Measurements from ENCODE around the gene ARRB1. TPM values are rescaled to one million over a fixed set of nuclear protein-coding genes. Genes with fewer than 3 reads are reported as not detected.

ARRB1 gene
- total and polyA plus RNA-seq, 9 of the 15 experiments (the other 6 are each of a cell fraction or from before 2014, with no cell fraction given) = 6.6 to 45.4 (median 28.5) TPM

DNA sequence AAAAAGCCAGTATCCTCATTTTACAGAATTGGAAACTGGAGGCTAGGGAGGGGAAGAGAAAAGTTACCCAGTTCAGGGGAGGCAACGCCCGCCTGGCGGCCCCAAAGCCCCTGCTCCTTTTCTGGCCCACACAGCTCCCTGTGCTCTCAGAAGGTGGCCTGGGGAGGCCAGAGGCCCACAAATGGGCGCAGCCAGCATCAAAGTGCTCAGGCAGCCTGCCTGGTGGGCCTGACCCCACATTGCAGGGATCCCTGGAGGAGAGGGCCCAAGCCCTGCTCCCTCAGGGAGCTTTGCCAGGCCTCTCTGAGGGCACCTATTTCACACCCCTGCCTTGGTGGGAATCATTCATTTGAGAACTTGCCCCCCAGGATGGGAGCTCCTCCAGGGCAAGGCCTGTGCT, 42.5 kb downstream of the ARRB1 start (continued):
- TF ChIP-seq, protein P1, sequence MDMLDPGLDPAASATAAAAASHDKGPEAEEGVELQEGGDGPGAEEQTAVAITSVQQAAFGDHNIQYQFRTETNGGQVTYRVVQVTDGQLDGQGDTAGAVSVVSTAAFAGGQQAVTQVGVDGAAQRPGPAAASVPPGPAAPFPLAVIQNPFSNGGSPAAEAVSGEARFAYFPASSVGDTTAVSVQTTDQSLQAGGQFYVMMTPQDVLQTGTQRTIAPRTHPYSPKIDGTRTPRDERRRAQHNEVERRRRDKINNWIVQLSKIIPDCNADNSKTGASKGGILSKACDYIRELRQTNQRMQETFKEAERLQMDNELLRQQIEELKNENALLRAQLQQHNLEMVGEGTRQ (CRISPR knock-in tag; IDR thresholded peaks at IDR 0.05) = no peak

DNA sequence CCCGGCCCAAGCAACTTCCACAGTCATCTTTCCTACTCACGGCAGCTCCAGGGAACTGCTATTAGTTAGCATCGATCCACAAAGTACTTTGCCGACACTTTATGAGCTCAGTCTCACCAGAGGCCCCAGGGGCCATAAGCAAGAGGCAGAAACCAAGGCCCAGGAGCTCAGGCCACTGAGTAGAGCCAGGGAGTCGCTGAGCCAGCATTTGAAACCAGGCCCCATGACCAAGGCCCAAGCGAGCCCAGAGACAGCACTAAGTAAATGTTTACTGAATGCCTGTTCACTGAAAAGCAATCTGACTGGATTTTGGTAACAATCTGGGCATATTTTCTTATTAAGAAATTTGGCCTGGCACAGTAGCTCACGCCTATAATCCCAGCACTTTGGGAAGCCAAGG, 43.3 kb downstream of the ARRB1 start:
- Histone ChIP-seq H3K27me3 (ENCODE audit: control insufficient read depth in 2 of 2, insufficient read depth in 2 of 2, low read length in 2 of 2) (no peaks in the 10 kb centered on the region), H3K79me2 (ENCODE audit: control insufficient read depth, insufficient read depth, low read length) (peaks cover 11% of the 10 kb centered on the region; the same call in 1 of the 3 replicates), H3K4me2 (ENCODE audit: insufficient read depth, low read length) (no peak overlapping the region), H3K9ac (ENCODE audit: insufficient read depth in 1 of 2, low read depth in 2 of 2, low read length in 2 of 2) (no peak overlapping the region), H3K36me3 (ENCODE audit: control insufficient read depth, insufficient read depth, low read length) (peaks cover 15% of the 10 kb centered on the region; the same call in 2 of the 3 replicates), H3K9me1 (ENCODE audit: control insufficient read depth, insufficient read depth, low read length) (no peaks in the 10 kb centered on the region), H3K4me3 (no peak overlapping the region), H3K9me3 (replicated peaks; ENCODE audit: control insufficient read depth, insufficient read depth, low read depth, low read length) (no peaks in the 10 kb centered on the region), H2AFZ (ENCODE audit: low read depth, low read length) (no peak overlapping the region), H3K4me1 (replicated peaks in 1 of 2; ENCODE audit: control insufficient read depth in 2 of 2, insufficient read depth in 2 of 2, low read length in 2 of 2) (peaks cover 4 to 17% of the 10 kb centered on the region in 2 experiments; a peak in 4 of 5 replicates), H3K27ac (ENCODE audit: extremely low read depth, low read depth, low read length) (no peak overlapping the region), H4K20me1 (replicated peaks; ENCODE audit: control insufficient read depth, insufficient read depth, low read length) (peaks cover 6% of the 10 kb centered on the region)
- ChIA-PET POLR2A (interaction anchor here (1.1 kb wide), 1 partner anchor 33 kb away, joined by 3 read pairs; no protein-coding TSS in a partner anchor), CTCF (ENCODE audit: low intra/inter-chr PET ratio) (no interaction called here)
- intact Hi-C loops (cut with micrococcal nuclease) (no loop called here), in situ Hi-C loops (cut with MboI) (no loop called here)
- FAIRE-seq (no peak), ATAC-seq (no peak), DNase-seq (ENCODE audit: extremely low read depth in 1 of 4, low spot score in 3 of 4) (no peak)
- no TSS peak for BruUV-seq (replicated peaks)
- 73% methylated on average over 7 of the region's 7 CpGs for WGBS (ENCODE audit: insufficient coverage, low coverage, missing lambda C conversion rate)
- no peak for TF ChIP-seq TFAM (CRISPR knock-in tag; conservative IDR thresholded peaks at IDR 0.05)
- TF ChIP-seq RHOXF2B (CRISPR knock-in tag; conservative IDR thresholded peaks at IDR 0.05) = no peak
- no peak for TF ChIP-seq SMARCC2 (IDR thresholded peaks at IDR 0.05; ENCODE audit: low read depth)
- TF ChIP-seq BRD4 (IDR thresholded peaks at IDR 0.05) = no peak
- TF ChIP-seq MYNN (IDR thresholded peaks at IDR 0.05) = no peak
- no peak for TF ChIP-seq MYNN (CRISPR knock-in tag; IDR thresholded peaks at IDR 0.05)
- no peak for TF ChIP-seq SRSF1 (IDR thresholded peaks at IDR 0.05; ENCODE audit: low read depth, low read length)
- TF ChIP-seq ZC3H8 (IDR thresholded peaks at IDR 0.05) = no peak
- no peak for TF ChIP-seq POLR2A (conservative IDR thresholded peaks at IDR 0.05)
- no peak for TF ChIP-seq LARP7 (IDR thresholded peaks at IDR 0.05)
- TF ChIP-seq, protein P2, sequence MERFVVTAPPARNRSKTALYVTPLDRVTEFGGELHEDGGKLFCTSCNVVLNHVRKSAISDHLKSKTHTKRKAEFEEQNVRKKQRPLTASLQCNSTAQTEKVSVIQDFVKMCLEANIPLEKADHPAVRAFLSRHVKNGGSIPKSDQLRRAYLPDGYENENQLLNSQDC (CRISPR knock-in tag; IDR thresholded peaks at IDR 0.05) = no peak
- no peak for TF ChIP-seq KAT8 (IDR thresholded peaks at IDR 0.05; ENCODE audit: low read depth)
- TF ChIP-seq NRF1 (conservative IDR thresholded peaks at IDR 0.05 in 1 of 2, IDR thresholded peaks at IDR 0.05 in 1 of 2) = no peak
- TF ChIP-seq, protein P3, sequence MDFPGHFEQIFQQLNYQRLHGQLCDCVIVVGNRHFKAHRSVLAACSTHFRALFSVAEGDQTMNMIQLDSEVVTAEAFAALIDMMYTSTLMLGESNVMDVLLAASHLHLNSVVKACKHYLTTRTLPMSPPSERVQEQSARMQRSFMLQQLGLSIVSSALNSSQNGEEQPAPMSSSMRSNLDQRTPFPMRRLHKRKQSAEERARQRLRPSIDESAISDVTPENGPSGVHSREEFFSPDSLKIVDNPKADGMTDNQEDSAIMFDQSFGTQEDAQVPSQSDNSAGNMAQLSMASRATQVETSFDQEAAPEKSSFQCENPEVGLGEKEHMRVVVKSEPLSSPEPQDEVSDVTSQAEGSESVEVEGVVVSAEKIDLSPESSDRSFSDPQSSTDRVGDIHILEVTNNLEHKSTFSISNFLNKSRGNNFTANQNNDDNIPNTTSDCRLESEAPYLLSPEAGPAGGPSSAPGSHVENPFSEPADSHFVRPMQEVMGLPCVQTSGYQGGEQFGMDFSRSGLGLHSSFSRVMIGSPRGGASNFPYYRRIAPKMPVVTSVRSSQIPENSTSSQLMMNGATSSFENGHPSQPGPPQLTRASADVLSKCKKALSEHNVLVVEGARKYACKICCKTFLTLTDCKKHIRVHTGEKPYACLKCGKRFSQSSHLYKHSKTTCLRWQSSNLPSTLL (IDR thresholded peaks at IDR 0.05) = no peak
- TF ChIP-seq, protein P4, sequence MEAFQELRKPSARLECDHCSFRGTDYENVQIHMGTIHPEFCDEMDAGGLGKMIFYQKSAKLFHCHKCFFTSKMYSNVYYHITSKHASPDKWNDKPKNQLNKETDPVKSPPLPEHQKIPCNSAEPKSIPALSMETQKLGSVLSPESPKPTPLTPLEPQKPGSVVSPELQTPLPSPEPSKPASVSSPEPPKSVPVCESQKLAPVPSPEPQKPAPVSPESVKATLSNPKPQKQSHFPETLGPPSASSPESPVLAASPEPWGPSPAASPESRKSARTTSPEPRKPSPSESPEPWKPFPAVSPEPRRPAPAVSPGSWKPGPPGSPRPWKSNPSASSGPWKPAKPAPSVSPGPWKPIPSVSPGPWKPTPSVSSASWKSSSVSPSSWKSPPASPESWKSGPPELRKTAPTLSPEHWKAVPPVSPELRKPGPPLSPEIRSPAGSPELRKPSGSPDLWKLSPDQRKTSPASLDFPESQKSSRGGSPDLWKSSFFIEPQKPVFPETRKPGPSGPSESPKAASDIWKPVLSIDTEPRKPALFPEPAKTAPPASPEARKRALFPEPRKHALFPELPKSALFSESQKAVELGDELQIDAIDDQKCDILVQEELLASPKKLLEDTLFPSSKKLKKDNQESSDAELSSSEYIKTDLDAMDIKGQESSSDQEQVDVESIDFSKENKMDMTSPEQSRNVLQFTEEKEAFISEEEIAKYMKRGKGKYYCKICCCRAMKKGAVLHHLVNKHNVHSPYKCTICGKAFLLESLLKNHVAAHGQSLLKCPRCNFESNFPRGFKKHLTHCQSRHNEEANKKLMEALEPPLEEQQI (IDR thresholded peaks at IDR 0.05) = no peak
- TF ChIP-seq ZFP30 (CRISPR knock-in tag; IDR thresholded peaks at IDR 0.05; ENCODE audit: borderline replicate concordance) = no peak
- TF ChIP-seq E2F3 (CRISPR knock-in tag; IDR thresholded peaks at IDR 0.05) = no peak
- TF ChIP-seq ARNT (IDR thresholded peaks at IDR 0.05) = no peak
- TF ChIP-seq STAG1 (CRISPR knock-in tag; IDR thresholded peaks at IDR 0.05; ENCODE audit: borderline replicate concordance) = no peak
